Cardiac muscle cell (in vitro differentiated cells and primary cell): ENCODE measurements around the gene MCM9. TPM values are rescaled to one million over a fixed set of nuclear protein-coding genes. Genes with fewer than 3 reads are reported as not detected.

Experiments
- DNase-seq, 2 donors: peaks; one replicate each; pipeline versions ENCODE4 v3.0.0 to v3.0.0-alpha.2; 2010 to 2017; ENCODE audit warnings: low read depth in 1 of 2, low spot score in 1 of 2
- H3K27ac ChIP-seq: fragments of 200-600 bp; sonication (generic); 2 replicates; pipeline ENCODE4 v1.5.1; 2016
- H3K27me3 ChIP-seq: fragments of 200-600 bp; sonication (generic); 2 replicates; pipeline ENCODE4 v1.6.0; 2016; ENCODE audit warnings: control low read depth
- H3K36me3 ChIP-seq: fragments of 200-600 bp; sonication (generic); 2 replicates; pipeline ENCODE4 v1.5.1; 2016; ENCODE audit warnings: control low read depth
- H3K4me1 ChIP-seq: fragments of 200-600 bp; sonication (generic); 2 replicates; pipeline ENCODE4 v1.8.1; 2017; ENCODE audit warnings: low read depth, mild to moderate bottlenecking, mixed run types
- H3K4me3 ChIP-seq: fragments of 200-600 bp; sonication (generic); 2 replicates; pipeline ENCODE4 v1.5.1; 2016; ENCODE audit warnings: mild to moderate bottlenecking
- H3K9me3 ChIP-seq: fragments of 200-600 bp; sonication (generic); 2 replicates; pipeline ENCODE4 v1.5.1; 2017; ENCODE audit warnings: low read depth, mild to moderate bottlenecking, control low read depth
- polyA plus RNA-seq: library from polyadenylated mRNA; unstranded; fragments of >200 nt; fragmentation: Nextera tagmentation; extraction: Ambion mirVana; gene quantifications from 2 replicates; pipeline ENCODE4 v1.2.1, GENCODE V29; 2016
- total RNA-seq: library from RNA; depleted of rRNA; stranded (reverse); fragments of >200 nt; gene quantifications from 2 replicates; pipeline ENCODE4 v1.2.3, GENCODE V29; 2016
- TF ChIP-seq, protein P1 (sequence below): IDR thresholded peaks from 2 replicates; pipeline ENCODE4 v1.5.1; 2012; ENCODE audit warnings: low read depth, mild to moderate bottlenecking, low read length

MCM9 gene
- total and polyA plus RNA-seq, 2 experiments from 2014 or later, result 7.0 to 10.1 TPM

DNA sequence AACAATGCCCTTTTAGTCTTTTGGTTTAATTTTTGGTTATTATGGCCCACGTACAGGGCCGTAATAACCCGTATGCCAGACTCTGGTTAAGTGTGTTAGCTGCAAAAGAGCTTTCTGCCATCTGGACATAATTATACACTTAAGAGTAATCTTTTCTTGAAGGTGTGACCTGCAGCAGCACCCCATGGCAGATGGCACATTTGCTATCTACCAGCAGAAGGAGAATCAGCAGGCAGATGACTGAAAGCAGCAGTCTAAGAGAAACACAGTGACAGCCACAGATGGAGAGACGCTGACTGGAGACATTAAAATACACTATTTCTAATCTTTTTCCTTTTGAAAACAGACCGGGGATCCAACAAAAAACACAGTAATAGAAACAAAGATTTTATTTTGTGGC lies 22.3 kb downstream of the MCM9 start:
- Histone ChIP-seq H3K9me3 (no peaks in the 10 kb centered on the region), H3K4me3 (no peak overlapping the region), H3K27ac (peak overlapping the region; percentile 73), H3K4me1 (no peaks in the 10 kb centered on the region), H3K27me3 (no peaks in the 10 kb centered on the region), H3K36me3 (peaks cover 54% of the 10 kb centered on the region)
- DNase-seq, result no peak
- TF ChIP-seq, protein P1, sequence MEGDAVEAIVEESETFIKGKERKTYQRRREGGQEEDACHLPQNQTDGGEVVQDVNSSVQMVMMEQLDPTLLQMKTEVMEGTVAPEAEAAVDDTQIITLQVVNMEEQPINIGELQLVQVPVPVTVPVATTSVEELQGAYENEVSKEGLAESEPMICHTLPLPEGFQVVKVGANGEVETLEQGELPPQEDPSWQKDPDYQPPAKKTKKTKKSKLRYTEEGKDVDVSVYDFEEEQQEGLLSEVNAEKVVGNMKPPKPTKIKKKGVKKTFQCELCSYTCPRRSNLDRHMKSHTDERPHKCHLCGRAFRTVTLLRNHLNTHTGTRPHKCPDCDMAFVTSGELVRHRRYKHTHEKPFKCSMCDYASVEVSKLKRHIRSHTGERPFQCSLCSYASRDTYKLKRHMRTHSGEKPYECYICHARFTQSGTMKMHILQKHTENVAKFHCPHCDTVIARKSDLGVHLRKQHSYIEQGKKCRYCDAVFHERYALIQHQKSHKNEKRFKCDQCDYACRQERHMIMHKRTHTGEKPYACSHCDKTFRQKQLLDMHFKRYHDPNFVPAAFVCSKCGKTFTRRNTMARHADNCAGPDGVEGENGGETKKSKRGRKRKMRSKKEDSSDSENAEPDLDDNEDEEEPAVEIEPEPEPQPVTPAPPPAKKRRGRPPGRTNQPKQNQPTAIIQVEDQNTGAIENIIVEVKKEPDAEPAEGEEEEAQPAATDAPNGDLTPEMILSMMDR, result no peak

DNA sequence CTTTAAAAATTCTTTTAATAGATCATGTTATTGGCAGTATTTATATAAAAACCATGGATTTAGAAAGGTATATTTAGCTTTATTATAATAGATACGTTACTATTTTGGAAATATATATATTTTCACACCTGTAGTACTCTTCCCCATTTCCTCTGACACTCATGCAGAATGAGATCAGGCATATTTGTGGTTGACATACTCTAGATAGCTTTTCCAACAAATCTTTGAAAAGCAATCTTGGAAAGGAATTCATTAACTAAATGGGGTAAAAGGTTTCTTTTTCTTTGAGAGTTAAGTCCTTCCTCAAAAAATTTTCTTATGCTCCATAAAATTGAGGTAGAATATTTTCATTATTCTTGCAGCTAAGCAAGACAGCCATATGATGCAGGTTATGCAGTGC lies 26.5 kb downstream of the MCM9 start:
- peaks cover 76% of the 10 kb centered on the region for H3K36me3 ChIP-seq
- TF ChIP-seq, protein P1, result no peak
- DNase-seq, result peak in 1 of 2 donors; percentile 29

DNA sequence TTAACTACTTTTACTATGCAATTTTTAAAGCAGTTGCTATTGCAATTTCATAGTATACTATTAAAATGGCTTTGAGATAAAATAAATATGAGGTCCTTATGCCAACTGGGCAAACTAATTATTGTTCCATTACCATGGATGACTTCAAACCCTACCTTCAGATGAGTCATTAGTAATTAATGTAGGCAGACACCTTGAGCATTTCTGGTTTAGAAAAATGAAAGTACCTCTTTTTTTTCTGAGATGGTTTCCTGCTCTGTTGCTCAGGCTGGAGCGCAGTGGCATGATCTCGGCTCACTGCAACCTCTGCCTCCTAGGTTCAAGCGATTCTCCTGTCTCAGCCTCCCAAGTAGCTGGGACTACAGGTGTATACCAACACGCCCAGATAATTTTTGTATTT lies 29.1 kb downstream of the MCM9 start:
- peaks cover 71% of the 10 kb centered on the region for H3K36me3 ChIP-seq

More for the DNA sequence above, 26.5 kb downstream of the MCM9 start:
- Histone ChIP-seq H3K9me3 (no peaks in the 10 kb centered on the region), H3K4me3 (no peak overlapping the region), H3K27me3 (no peaks in the 10 kb centered on the region), H3K4me1 (no peaks in the 10 kb centered on the region), H3K27ac (no peak overlapping the region)

DNA sequence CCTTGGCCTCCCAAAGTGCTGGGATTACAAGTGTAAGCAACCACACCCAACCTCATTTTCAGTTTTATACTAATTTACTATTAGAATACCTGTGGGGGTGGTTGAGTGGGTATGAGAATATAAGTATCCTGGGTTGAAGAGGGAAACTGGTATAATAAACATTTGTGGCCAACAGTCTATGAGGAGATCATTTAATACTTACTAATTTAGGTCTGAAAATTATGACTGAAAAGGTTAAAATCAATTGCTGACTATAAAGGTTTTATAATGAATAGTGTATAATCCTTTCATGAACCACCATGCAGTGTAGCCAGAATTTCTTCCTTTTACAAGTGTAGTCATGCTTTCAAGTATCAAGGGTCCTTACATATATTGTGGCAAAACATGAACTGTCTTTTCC lies 29.9 kb downstream of the MCM9 start:
- H3K36me3 ChIP-seq, result peaks cover 65% of the 10 kb centered on the region

More for the DNA sequence above, 29.1 kb downstream of the MCM9 start:
- Histone ChIP-seq H3K27me3 (no peaks in the 10 kb centered on the region), H3K27ac (no peak overlapping the region), H3K4me3 (no peak overlapping the region), H3K4me1 (no peaks in the 10 kb centered on the region), H3K9me3 (no peaks in the 10 kb centered on the region)
- no peak for DNase-seq
- TF ChIP-seq, protein P1, result no peak

DNA sequence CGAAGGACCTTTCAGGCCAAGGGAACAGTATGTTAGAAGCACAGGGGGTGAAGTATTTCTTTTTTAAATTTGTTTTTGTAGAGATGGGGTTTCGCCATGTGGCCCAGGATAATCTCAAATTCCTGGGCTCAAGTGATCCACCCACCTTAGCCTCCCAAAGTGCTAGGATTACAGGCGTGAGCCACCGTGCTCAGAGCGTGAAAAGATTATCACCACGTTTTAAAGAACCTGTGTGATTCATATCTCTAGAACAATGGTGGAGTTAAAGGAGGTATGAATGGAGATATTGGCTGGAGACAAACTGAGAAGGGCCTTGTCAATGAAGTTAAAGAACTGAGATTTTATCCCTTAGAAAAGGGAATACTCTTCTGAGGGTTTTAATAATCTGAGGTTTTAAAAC lies 31.3 kb downstream of the MCM9 start:
- H3K4me3 ChIP-seq, result no peak overlapping the region
- H3K4me1 ChIP-seq, result peaks cover 3% of the 10 kb centered on the region
- H3K9me3 ChIP-seq, result no peaks in the 10 kb centered on the region
- H3K27me3 ChIP-seq, result no peaks in the 10 kb centered on the region
- no peak overlapping the region for H3K27ac ChIP-seq
- peaks cover 55% of the 10 kb centered on the region for H3K36me3 ChIP-seq
- TF ChIP-seq, protein P1, result no peak
- DNase-seq, result no peak

More for the DNA sequence above, 29.9 kb downstream of the MCM9 start:
- Histone ChIP-seq H3K4me1 (peaks cover 3% of the 10 kb centered on the region), H3K27me3 (no peaks in the 10 kb centered on the region), H3K27ac (no peak overlapping the region), H3K4me3 (no peak overlapping the region), H3K9me3 (no peaks in the 10 kb centered on the region)
- TF ChIP-seq, protein P1, result no peak
- no peak for DNase-seq

DNA sequence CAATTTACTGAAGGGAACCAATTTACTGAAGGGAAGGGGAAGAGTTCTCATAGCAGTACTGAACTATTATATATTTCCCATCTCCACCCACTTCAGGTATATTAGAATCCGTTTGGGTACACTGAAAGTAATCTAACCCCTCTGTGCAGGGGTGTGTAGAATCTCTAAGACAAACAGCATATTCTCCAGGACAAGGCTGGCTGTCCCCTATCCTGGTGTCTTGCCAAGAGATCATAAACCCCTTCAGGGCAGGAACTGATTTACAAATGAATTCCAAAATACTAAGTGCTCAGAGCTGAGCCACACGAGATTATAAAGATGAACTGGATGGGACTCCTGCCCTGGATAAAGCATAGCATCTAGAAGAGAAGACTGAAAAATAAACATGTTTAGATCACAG lies 31.8 kb downstream of the MCM9 start:
- Histone ChIP-seq H3K4me3 (no peak overlapping the region), H3K36me3 (peaks cover 50% of the 10 kb centered on the region), H3K27me3 (no peaks in the 10 kb centered on the region), H3K27ac (peak overlapping the region; percentile 26), H3K9me3 (no peaks in the 10 kb centered on the region), H3K4me1 (peaks cover 3% of the 10 kb centered on the region)
- no peak for DNase-seq
- TF ChIP-seq, protein P1, result no peak
